Measurements from ENCODE around the gene MBNL2. TPM values are rescaled to one million over a fixed set of nuclear protein-coding genes. Genes with fewer than 3 reads are reported as not detected.

MBNL2 gene
- total RNA-seq, 1 donor from 2014 or later = 43.7 TPM

DNA sequence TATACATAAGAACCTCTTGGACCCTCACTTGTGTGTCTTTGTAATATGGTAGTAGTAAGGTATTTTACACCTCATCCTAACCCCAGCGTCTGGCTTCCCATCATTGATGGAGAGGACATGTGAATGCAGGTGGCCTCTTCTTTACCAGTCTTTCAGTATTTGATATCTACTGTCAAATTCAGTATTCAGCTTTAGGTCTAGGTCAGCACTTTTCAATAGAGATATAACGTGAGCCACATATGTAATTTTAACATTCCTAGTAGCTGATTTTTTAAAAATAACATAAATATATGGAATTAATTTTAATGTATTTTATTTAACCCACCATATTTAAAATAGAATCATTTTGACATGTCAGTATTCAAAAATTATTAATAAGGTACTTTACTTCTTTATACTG, 214.7 kb downstream of the MBNL2 start:
- no peaks in the 10 kb centered on the region for H3K9me3 Mint-ChIP-seq
- TF ChIP-seq, protein P1, sequence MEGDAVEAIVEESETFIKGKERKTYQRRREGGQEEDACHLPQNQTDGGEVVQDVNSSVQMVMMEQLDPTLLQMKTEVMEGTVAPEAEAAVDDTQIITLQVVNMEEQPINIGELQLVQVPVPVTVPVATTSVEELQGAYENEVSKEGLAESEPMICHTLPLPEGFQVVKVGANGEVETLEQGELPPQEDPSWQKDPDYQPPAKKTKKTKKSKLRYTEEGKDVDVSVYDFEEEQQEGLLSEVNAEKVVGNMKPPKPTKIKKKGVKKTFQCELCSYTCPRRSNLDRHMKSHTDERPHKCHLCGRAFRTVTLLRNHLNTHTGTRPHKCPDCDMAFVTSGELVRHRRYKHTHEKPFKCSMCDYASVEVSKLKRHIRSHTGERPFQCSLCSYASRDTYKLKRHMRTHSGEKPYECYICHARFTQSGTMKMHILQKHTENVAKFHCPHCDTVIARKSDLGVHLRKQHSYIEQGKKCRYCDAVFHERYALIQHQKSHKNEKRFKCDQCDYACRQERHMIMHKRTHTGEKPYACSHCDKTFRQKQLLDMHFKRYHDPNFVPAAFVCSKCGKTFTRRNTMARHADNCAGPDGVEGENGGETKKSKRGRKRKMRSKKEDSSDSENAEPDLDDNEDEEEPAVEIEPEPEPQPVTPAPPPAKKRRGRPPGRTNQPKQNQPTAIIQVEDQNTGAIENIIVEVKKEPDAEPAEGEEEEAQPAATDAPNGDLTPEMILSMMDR (conservative IDR thresholded peaks at IDR 0.05) = no peak
- H3K4me1 Mint-ChIP-seq (ENCODE audit: unreplicated experiment) = peaks cover 10% of the 10 kb centered on the region
- peak overlapping the region; percentile 88 for H3K4me3 Mint-ChIP-seq
- H3K27me3 Mint-ChIP-seq = no peaks in the 10 kb centered on the region
- DNase-seq (ENCODE audit: extremely low spot score, unreplicated experiment) = no peak
- H3K36me3 Mint-ChIP-seq = peaks cover 5% of the 10 kb centered on the region
- H3K27ac Mint-ChIP-seq = no peak overlapping the region

DNA sequence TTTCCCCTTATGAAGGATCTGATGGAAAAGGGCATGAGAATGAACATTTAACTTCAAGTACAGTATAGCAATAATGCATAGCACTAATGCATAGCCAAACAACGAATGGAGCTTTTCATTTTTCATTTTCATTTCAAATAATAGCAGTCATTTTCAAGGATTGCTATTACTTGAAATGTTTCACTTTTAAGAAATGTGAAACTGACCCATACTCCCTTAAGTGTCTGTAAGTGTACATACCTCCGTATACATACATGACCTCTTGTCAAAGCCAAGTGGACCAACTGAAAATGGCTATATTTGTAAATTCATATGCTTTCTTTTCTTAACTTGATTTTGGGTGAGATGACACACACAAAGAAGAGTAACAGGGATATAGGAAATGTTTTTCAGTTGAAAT, 215.6 kb downstream of the MBNL2 start:
- DNase-seq (ENCODE audit: extremely low spot score, unreplicated experiment) = no peak
- TF ChIP-seq, protein P1 (conservative IDR thresholded peaks at IDR 0.05) = no peak
- no peak overlapping the region for H3K27ac Mint-ChIP-seq
- no peaks in the 10 kb centered on the region for H3K9me3 Mint-ChIP-seq
- no peaks in the 10 kb centered on the region for H3K27me3 Mint-ChIP-seq
- H3K36me3 Mint-ChIP-seq = peaks cover 5% of the 10 kb centered on the region
- no peak overlapping the region for H3K4me3 Mint-ChIP-seq
- H3K4me1 Mint-ChIP-seq (ENCODE audit: unreplicated experiment) = peaks cover 7% of the 10 kb centered on the region

DNA sequence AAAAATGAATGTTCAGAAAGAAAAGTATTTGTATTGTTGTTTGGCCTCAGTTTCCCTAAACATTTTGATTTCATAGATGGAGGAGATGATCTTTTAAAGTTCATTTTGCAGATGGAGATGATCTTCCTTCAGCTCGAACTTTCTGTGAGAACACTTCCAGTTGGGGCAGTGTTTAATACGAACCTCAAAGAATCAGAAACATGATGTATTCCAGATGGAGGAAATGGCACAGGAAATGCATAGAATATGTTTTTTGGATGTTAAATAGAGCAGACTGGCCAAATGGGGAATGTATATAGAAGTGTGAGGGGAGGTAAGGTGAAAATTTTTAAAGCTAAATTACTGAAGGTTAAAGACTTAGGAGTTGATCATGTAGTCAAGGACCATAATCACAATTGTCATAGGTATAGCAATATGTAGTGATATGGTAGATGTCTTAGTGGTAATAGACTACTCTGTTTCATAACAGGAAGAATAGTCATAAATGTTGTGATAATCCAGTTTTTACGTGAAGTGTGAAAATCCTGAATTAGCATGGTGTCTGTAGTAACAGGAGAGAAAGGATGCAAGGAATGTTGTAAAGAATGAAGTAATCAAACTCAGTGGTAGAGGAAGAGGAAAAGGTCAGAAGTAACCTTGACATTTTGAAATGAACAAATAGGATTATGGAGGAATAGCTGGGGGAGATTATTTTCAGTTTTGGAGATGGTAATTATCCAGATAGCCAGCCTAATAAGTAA, 216.9 kb downstream of the MBNL2 start:
- no peak for DNase-seq (ENCODE audit: extremely low spot score, unreplicated experiment)
- TF ChIP-seq, protein P1 (conservative IDR thresholded peaks at IDR 0.05) = no peak
- H3K27ac Mint-ChIP-seq = no peak overlapping the region

DNA sequence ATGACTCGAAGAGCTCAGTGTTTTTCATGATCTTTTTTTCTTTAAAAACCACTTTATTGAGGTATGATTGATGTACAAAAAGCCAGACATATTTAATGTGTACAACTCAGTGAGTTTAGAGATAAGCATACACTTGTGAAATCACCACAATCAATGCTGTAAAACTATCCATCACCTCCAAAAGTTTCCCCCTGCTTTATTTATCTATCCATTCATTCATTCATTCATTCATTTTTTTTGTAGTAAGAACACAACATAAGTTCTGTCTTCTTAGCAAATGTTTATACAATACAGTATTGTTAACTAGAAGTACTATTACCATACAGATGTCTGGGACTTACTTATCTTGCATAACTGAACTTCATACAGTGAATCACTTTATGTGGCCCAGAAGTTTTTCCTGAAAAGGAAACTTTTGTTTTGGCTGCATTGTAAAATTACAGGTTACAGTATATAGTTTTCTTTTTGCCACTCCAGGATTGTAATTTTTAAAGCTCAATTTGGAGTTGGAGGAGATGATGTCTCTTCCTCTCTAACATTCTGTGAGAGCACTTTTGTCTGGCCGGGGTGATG, 218.6 kb downstream of the MBNL2 start:
- Mint-ChIP-seq H3K4me3 (no peak overlapping the region), H3K27me3 (no peaks in the 10 kb centered on the region), H3K4me1 (ENCODE audit: unreplicated experiment) (peaks cover 7% of the 10 kb centered on the region), H3K9me3 (no peaks in the 10 kb centered on the region), H3K36me3 (peaks cover 16% of the 10 kb centered on the region), H3K27ac (no peak overlapping the region)
- TF ChIP-seq, protein P1 (conservative IDR thresholded peaks at IDR 0.05) = no peak
- no peak for DNase-seq (ENCODE audit: extremely low spot score, unreplicated experiment)

More for the DNA sequence above, 216.9 kb downstream of the MBNL2 start:
- H3K4me3 Mint-ChIP-seq = no peak overlapping the region
- H3K36me3 Mint-ChIP-seq = peaks cover 11% of the 10 kb centered on the region
- H3K4me1 Mint-ChIP-seq (ENCODE audit: unreplicated experiment) = peaks cover 7% of the 10 kb centered on the region
- no peaks in the 10 kb centered on the region for H3K9me3 Mint-ChIP-seq
- no peaks in the 10 kb centered on the region for H3K27me3 Mint-ChIP-seq

DNA sequence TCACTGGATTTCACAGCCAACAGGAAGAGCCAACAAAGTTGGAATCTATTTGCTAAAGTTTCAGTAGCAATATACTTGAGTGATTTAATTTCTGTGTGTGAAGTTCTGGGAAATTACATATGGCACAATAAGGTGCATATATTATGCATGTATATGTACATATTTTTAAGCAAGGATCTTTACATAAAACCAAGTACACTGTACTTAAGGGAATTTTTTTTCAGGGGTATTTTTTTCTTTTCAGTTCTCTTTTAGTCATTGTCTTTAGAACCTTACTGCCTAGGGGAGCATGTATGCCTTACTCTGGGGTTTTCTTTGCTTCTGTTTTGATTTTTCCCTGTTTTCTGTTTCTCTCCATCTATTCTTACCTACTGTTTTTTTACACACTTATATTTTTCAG, 219.2 kb downstream of the MBNL2 start:
- H3K4me3 Mint-ChIP-seq = no peak overlapping the region
- no peak overlapping the region for H3K27ac Mint-ChIP-seq
- H3K36me3 Mint-ChIP-seq = peaks cover 21% of the 10 kb centered on the region
- TF ChIP-seq, protein P1 (conservative IDR thresholded peaks at IDR 0.05) = no peak
- DNase-seq (ENCODE audit: extremely low spot score, unreplicated experiment) = no peak
- H3K4me1 Mint-ChIP-seq (ENCODE audit: unreplicated experiment) = peaks cover 5% of the 10 kb centered on the region
- H3K9me3 Mint-ChIP-seq = no peaks in the 10 kb centered on the region
- no peaks in the 10 kb centered on the region for H3K27me3 Mint-ChIP-seq

Other genes starting within 250 kb of the MBNL2 start
- 0.80 and 3.9 TPM in 2 replicates for gene OXGR1, start 227.9 kb upstream of the MBNL2 start, total RNA-seq (ENCODE audit: low replicate concordance)
- 29.7 and 37.5 TPM in 2 replicates for gene RAP2A, start 211.8 kb downstream of the MBNL2 start, total RNA-seq (ENCODE audit: low replicate concordance)